Stomach (tissue), 4 donors: Measurements from ENCODE around the gene INPP4B.

Experiments
- EP300 ChIP-seq: sonication (generic); formaldehyde crosslinking; IDR thresholded peaks from one replicate; pipeline ENCODE4 v1.6.1; 2017; ENCODE audit warnings: antibody characterized with exemption
- POLR2A ChIP-seq, 4 donors: fragments of 450-650 bp; IDR thresholded peaks; one replicate each; pipeline ENCODE4 v1.6.1; 2016; ENCODE audit warnings: antibody characterized with exemption in 4 of 4, control low read depth in 2 of 4, mild to moderate bottlenecking in 1 of 4, moderate library complexity in 1 of 4
- POLR2AphosphoS5 ChIP-seq, 3 donors: sonication (generic); formaldehyde crosslinking; IDR thresholded peaks; one replicate each; pipeline ENCODE4 v1.6.1; 2016; ENCODE audit warnings: antibody characterized with exemption in 3 of 3
- TF ChIP-seq, protein P1 (sequence below), 7 experiments: fragments of 450-650 bp in 4 of 7; fragments of 200-600 bp in 3 of 7; sonication (generic) in 3 of 7; IDR thresholded peaks; one replicate each; pipeline ENCODE4 v1.5.1; 2016 to 2019; ENCODE audit warnings: antibody characterized with exemption in 7 of 7, control low read depth in 2 of 7, mild to moderate bottlenecking in 1 of 7

- TF ChIP-seq, protein P1, sequence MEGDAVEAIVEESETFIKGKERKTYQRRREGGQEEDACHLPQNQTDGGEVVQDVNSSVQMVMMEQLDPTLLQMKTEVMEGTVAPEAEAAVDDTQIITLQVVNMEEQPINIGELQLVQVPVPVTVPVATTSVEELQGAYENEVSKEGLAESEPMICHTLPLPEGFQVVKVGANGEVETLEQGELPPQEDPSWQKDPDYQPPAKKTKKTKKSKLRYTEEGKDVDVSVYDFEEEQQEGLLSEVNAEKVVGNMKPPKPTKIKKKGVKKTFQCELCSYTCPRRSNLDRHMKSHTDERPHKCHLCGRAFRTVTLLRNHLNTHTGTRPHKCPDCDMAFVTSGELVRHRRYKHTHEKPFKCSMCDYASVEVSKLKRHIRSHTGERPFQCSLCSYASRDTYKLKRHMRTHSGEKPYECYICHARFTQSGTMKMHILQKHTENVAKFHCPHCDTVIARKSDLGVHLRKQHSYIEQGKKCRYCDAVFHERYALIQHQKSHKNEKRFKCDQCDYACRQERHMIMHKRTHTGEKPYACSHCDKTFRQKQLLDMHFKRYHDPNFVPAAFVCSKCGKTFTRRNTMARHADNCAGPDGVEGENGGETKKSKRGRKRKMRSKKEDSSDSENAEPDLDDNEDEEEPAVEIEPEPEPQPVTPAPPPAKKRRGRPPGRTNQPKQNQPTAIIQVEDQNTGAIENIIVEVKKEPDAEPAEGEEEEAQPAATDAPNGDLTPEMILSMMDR (IDR thresholded peaks at IDR 0.05), result no peak
- TF ChIP-seq POLR2A (IDR thresholded peaks at IDR 0.05), result no peak
- no peak for TF ChIP-seq POLR2AphosphoS5 (IDR thresholded peaks at IDR 0.05)
- TF ChIP-seq EP300, result no peak
Observed at GRCh38 chr4:142121448-142122350, 724.4 kb downstream of the INPP4B start.
